ENCODE measurements around the gene ASPN.
A peak's percentile ranks its signal among the peaks of the same experiment; 100 is the strongest.

ASPN gene

DNA sequence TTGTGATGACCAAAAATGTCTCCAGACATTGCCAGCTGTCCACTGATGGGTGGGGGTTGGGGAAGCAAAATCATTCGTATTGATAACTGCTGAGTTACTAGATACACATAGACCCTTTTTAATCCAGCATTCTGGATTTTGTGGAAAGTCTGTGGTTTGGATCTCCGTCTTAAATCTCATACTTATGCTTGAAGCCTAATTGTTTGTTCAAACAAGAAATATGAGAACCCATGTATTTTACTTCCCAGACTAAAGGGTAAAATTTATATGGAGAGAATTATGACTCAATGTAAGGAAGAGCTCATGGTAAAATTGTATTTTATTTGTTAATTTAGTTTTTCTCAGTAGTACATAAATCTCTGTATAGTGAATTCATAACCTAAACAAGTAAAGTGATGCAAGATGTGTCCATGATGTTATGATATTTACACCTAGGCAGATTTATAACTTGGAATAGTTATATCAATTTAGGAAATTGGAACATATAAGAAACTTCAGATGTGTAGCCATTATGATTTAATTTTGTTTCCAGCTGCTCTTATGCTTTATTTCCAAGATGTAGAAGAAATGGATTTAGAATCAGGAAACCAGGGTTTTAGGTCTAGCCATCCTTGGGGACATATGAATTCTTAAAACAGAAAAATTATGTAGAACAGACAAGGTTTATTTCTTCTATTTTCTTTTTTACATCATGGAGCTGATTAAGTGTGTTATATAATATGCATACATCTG is 73.4 kb downstream of the ASPN start:
- TF ChIP-seq, protein P1, sequence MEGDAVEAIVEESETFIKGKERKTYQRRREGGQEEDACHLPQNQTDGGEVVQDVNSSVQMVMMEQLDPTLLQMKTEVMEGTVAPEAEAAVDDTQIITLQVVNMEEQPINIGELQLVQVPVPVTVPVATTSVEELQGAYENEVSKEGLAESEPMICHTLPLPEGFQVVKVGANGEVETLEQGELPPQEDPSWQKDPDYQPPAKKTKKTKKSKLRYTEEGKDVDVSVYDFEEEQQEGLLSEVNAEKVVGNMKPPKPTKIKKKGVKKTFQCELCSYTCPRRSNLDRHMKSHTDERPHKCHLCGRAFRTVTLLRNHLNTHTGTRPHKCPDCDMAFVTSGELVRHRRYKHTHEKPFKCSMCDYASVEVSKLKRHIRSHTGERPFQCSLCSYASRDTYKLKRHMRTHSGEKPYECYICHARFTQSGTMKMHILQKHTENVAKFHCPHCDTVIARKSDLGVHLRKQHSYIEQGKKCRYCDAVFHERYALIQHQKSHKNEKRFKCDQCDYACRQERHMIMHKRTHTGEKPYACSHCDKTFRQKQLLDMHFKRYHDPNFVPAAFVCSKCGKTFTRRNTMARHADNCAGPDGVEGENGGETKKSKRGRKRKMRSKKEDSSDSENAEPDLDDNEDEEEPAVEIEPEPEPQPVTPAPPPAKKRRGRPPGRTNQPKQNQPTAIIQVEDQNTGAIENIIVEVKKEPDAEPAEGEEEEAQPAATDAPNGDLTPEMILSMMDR (IDR thresholded peaks at IDR 0.05) = no peak
- no peak overlapping the region for H3K27ac ChIP-seq
- no peak for DNase-seq (ENCODE audit: low spot score)
- H3K4me3 ChIP-seq = no peak overlapping the region

DNA sequence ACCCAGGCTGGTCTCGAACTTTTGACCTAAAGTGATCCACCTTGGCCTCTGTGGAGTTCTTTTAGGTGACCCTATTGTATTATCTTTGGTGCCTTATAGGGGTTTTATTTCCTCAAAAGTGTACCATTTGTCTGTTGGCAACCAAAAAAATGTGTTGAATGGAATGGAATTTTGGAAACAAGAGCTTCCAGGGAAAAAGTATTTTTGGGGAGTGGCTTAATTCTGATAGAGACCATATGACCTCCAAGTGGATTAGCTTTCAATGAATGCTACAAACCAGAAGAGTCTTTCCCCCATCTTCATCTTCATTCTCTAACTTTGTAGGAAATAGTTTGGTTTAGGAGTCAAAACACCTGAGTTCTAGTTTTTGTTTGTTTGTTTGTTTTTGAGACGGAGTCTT is 74.5 kb downstream of the ASPN start:
- TF ChIP-seq, protein P1 (IDR thresholded peaks at IDR 0.05) = no peak
- Histone ChIP-seq H3K4me3 (no peak overlapping the region), H3K27ac (peak overlapping the region; percentile 88 to 92)
- no peak for DNase-seq (ENCODE audit: low spot score)

DNA sequence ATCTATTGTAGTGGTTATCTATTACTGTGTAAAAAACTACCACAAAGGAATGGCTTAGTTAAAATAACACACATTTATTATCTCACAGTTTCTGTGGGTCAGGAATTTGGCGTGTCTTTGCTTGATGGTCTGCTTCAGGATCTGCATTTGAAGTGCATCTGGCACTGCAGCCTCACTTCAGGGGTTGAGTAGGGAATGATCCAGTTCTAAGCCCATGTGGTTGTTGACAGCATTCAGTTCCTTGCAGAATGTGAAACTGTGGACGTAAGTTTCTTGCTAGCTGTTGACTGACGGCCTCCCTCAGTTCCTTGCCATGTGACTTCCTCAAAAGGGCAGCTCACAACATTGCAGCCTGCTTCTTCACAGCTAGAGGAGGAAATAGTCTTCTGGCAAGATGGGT is 75.8 kb downstream of the ASPN start:
- TF ChIP-seq, protein P1 (IDR thresholded peaks at IDR 0.05) = no peak
- Histone ChIP-seq H3K27ac (peak overlapping the region; percentile 88 to 92), H3K4me3 (peak overlapping the region; percentile 66)
- peak; percentile 81 for DNase-seq (ENCODE audit: low spot score)

All from coronary artery (tissue), 2 donors.